HL-60/S4 (cell line): ENCODE data around the gene GLTP.
"Not testable (repeated sequence)": the region's sequence is repeated elsewhere in the genome, so short reads cannot be mapped to it uniquely, and the experiment has no call there.

Experiments used
- in situ Hi-C: fragments of 300-500 bp; cut with MboI; formaldehyde crosslinking; loops from 2 replicates; pipeline ENCODE4 v1.14.3; 2022; ENCODE audit warnings: low sequenced_read_pairs

The GLTP gene

GRCh38 chr12:109880043-109880931, at the start of gene GLTP:
Gene GLTP (minus strand): TSS chr12:109880541. CDS start chr12:109880374, 167 bp downstream.
- in situ Hi-C loops, result no loop called here

GRCh38 chr12:109929326-109929725, 49.0 kb upstream of the GLTP start:
- in situ Hi-C loops, result not testable (repeated sequence)

DNA sequence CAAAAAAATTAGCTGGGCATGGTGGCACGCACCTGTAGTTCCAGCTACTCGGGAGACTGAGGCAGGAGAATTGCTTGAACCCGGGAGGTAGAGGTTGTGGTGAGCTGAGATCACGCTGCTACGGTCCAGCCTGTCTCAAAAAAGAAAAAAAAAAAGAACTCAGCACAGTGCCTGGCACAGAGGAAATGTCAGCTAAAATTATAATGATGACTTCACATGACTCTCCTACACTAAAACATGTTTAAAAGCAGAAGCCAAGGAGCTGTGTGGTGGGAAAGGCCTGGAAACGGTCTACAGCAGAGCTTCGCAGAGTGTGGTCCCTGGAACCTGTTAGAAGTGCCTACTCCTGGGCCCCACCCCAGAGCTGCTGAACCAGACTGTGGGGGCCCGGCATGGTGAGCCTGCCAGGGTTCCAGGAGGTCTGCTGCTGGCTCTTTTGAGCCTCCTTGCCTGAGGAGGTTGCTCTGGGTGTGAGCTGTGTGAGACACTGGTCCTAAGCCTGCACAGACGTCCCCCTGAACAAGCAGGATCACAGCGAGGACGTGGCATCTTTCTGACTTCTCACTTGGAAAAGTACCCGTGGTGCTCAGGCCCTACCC, 47.8 kb upstream of the GLTP start:
- in situ Hi-C loops, result no loop called here

DNA sequence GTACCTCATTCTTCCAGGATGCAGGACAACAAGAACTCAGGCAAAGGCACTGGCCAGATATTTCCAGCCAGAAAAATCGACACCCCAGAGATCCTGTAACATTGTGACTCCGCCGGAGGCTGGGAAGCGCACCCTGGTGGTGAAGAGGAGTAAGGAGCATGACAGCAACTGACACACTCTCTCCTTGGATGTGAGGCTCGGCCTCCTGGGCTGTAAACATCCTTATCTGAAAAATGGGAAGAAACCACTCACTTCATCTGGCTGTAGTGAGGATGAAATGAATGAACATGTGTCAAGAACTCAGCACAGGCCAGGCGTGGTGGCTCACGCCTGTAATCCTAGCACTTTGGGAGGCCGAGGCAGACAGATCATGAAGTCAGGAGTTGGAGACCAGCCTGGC, 47.3 kb upstream of the GLTP start:
- in situ Hi-C loops, result no loop called here

DNA sequence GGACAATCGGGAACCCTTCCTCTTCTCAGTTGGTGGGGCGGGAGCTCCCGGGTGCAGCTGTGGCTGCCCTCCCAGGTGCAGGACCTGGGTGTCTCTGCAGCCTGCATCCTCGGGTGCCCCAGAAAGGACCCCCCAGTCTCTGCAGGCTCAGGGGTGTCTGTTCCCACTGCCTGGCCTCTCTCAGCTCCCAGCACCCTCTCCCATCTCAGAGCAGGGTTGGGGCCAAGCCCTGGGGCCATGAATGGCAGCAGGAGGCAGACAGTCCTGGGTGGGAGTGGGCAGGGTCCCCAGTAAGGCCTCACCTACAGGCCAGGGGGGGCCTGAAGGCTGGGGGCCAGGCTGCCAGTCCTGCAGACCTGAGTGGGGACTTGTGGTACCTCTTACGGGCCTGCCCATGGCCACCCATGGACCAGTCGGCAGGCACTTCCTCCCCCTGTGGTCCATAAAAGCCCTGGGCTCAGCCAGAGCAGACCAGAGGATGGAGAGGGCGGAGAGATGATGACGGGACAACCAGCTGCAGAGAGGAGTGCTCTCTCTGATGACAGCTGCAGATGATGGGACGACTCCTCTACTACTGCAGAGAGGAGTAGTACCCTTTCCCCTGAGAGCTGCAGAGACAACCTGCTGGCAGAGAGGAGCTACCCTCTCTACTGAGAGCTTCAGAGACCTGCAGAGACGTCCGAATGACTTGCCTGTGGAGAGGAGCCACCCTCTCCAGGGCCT, 46.3 kb upstream of the GLTP start:
- in situ Hi-C loops, result no loop called here

GRCh38 chr12:109926016-109926415, 45.7 kb upstream of the GLTP start:
- in situ Hi-C loops, result no loop called here

DNA sequence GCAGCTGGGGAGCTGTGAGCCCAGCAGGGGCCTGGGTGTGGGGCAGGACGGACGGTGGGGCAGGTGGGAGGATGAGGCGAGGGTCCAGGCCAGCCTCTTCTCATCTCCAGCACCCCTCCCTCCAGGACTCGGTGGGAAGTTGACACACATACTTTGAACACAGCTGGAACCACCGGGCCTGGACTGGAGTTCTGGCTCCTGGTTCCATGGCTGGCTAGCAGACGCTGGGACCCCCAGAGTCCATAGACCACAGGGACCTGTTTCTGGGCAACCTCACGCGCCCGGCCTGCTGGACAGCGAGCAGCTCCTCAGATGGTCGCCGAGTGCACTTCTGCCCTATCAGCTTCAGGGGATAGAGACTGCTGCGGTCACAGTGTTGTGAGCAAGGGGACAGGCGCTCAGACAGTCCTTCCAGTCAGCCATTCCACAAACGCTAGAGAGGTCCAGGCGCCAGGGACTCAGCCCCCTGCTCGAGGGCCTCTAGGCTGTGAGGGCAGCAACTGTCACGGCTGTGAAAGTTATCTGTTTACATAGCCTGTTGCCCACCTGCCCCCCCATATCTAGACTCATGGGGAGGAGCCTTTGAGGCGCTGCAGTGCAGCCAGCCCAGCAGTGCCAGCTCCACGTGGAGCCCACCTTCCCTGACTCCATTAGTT, 45.0 kb upstream of the GLTP start:
- in situ Hi-C loops, result no loop called here

DNA sequence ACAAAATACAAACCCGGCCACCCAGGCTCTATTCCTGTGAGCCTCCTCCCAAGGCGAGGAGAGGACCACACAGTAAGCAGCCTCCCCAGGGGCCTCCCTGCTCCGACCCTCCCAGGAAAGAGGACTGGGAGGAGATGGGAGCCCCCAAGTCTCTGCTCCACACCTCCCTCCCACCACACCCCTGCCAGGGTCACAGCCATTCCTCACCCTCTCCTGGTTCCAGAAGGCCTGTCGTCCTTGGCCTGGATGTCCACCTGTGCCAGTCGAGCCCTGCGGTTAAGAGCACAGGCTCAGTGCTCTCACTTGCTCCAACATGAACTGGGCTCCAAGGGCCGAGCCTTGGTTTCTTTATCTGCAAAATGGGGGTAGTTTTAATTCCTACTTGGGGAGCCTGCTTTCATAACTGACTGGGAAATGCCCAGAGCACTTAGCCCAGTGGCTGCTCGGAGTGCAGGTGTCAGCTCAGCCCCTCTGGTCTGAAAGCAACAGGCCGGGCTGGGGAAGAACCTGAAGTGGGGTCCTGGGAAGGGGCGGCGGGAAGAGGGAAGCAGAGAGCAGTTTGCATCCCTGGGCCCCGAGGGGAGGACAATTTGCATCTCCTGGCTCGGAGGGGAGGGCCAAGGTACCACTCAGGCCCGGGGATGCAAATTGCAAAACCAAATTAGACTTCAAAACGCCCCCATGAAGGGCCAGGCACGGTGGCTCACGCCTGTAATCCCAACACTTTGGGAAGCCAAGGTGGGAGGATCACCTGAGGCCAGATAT, 43.3 kb upstream of the GLTP start:
- in situ Hi-C loops, result no loop called here

DNA sequence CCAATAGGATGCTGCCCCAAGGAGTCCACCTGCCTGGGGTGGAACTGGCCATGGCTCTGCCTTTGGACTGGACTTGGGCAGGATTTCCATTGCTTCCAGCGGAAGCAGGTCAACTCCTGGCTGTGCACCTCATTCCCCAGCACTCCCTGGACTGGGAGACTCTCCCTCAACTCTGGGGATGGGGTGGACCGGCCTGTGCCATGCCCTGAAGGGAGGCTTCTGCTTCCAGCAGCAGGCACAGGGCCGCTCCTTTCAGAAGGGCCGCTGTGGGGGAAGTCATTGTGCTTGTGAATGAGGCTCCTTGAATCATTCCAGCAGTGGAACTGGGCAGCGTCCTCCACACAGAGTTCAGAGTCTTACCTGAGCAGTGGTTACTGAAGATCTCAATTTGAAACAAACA, 42.7 kb upstream of the GLTP start:
- in situ Hi-C loops, result no loop called here

GRCh38 chr12:109921982-109922381, 41.6 kb upstream of the GLTP start:
- in situ Hi-C loops, result no loop called here

DNA sequence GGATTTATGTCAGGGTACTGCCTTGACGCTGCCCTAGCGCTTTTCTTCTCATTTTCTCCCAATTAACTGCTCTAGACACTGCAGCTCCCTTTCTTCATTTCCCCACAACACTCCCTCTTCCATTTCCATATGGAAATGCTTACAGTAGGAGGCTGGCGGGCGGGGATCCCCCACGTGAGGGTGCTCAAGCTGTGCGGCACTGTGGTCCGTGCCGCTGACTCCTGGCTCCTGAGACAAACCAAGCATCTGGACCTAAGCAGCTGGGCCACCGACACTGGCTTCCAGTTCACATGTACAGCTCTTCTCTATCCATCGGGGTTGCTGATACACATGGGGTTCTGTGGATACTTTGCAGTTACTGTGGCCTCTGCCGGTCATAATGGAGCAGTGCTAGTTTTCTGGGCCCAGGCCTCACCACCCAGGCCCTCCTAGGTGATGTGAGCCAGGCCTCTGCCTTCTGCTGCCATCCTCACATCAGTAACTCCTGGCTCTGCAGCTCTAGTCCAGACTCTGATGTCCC, 40.0 kb upstream of the GLTP start:
- in situ Hi-C loops, result no loop called here

DNA sequence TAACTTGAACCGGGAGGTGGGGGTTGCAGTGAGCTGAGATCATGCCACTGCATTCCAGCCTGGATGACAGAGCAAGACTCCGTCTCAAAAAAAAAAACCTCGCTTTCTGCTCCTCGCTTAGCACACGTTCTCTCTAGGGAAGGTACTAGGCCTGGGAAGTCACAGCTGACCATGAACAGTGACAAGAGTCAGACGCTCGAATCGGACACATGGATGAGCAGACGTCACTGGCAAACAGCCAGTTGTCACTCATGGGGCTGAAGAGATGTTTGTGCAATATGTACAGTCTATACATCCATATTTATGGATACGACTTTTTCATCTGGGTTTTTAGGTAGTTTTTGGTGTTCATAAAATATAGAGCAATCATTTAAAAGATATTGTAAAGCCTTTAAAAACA, 39.1 kb upstream of the GLTP start:
- in situ Hi-C loops, result no loop called here

GRCh38 chr12:109916045-109916444, 35.7 kb upstream of the GLTP start:
- in situ Hi-C loops, result no loop called here

GRCh38 chr12:109915171-109916040, 35.1 kb upstream of the GLTP start:
- in situ Hi-C loops, result no loop called here

GRCh38 chr12:109914461-109914860, 34.1 kb upstream of the GLTP start:
- in situ Hi-C loops, result no loop called here

DNA sequence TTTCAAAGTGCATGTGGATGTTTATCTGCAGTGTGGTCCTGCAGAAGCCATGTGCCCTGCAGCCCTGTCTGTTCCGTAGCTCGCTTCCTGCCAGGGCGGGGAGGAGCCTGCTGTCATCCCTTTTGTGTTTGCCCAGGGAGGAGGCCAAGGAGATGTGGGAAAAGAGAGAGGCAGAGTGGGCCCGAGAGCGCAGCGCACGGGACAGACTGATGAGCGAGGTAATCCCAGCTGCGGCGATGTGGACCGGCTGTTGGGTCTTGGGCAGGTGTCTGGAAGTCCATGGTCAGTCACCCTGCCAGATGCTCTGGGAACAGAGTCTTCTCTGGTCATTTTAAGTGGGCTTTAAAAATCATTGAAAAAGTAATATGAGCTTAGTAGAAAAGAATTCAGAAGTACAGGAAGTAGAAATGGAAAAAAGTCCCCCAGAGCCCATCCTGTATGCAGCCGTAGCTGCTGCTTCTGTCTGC, 32.5 kb upstream of the GLTP start:
- in situ Hi-C loops, result no loop called here

DNA sequence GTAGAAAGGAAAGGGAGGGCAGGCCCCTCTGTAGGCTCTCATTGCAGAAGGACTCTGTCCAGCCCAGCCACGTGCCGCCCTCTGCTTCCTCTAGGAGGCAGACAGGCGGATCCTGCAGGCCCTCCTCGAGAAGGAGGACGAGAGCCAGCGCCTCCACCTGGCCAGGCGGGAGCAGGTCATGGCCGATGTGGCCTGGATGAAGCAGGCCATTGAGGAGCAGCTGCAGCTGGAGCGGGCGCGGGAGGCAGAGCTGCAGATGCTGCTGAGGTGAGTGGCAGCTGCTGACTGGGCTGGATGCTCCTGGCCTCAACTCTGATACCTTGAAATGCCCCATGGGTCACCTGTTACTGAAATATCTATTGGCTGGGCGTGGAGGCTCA, 30.6 kb upstream of the GLTP start:
- in situ Hi-C loops, result no loop called here

GRCh38 chr12:109910254-109910968, 30.1 kb upstream of the GLTP start:
- in situ Hi-C loops, result no loop called here

DNA sequence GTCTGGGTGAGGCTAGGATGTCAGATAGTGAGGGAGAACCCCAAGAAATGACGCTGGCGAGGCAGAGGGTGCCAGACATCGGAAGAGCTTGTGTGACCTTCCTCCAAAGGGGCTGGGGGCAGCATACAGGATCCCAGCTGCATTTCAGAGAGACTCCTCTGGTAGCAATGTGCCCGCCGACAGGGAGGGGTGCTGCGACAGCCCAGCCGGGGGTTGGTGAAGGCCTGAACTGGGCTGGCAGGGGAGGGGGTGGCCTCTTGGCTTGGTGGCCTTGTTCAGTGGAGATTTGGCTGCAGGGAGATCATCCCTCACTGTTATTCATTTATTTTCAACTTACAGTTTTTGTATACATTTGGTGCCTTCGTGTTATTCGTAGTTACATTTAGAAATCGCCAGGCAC, 25.0 kb upstream of the GLTP start:
- in situ Hi-C loops, result no loop called here
